Uterus (tissue), 4 donors: ENCODE data around the gene ANP32A. TPM values are rescaled to one million over a fixed set of nuclear protein-coding genes. Genes with fewer than 3 reads are reported as not detected.

ENCODE experiments used
- DNase-seq, 2 donors: peaks; one replicate each; pipeline ENCODE4 v3.0.0-alpha.2; 2019 to 2020
- H3K27ac ChIP-seq, 2 donors: fragments of 200-600 bp; sonication (generic); 1 replicate in 1 of 2; 2 replicates in 1 of 2; pipeline ENCODE4 v1.5.1; 2016 to 2018
- H3K27me3 ChIP-seq, 2 donors: fragments of 200-600 bp; sonication (generic); one replicate each; pipeline ENCODE4 v1.5.1; 2018 to 2019; ENCODE audit warnings: control low read depth in 1 of 2
- H3K36me3 ChIP-seq, 2 donors: fragments of 200-600 bp; sonication (generic); one replicate each; pipeline ENCODE4 v1.5.1; 2019; ENCODE audit warnings: control low read depth in 1 of 2
- H3K4me1 ChIP-seq, 2 donors: fragments of 200-600 bp; sonication (generic); one replicate each; pipeline ENCODE4 v1.5.1; 2018 to 2019; ENCODE audit warnings: control low read depth in 1 of 2
- H3K4me3 ChIP-seq, 2 donors: fragments of 200-600 bp; sonication (generic); 1 replicate in 1 of 2; 2 replicates in 1 of 2; pipeline ENCODE4 v1.5.1; 2018 to 2019; ENCODE audit warnings: mild to moderate bottlenecking in 1 of 2
- H3K9me3 ChIP-seq, 2 donors: fragments of 200-600 bp; sonication (generic); one replicate each; pipeline ENCODE4 v1.5.1; 2019; ENCODE audit warnings: control low read depth in 1 of 2
- CTCF ChIP-seq, 4 experiments: fragments of 200-600 bp in 2 of 4; fragments of 450-650 bp in 2 of 4; sonication (generic) in 2 of 4; IDR thresholded peaks; one replicate each; pipeline ENCODE4 v1.5.1; 2016 to 2019; ENCODE audit warnings: antibody characterized with exemption in 4 of 4, mild to moderate bottlenecking in 2 of 4, moderate library complexity in 1 of 4
- POLR2A ChIP-seq, 2 donors: fragments of 450-650 bp; IDR thresholded peaks; one replicate each; pipeline ENCODE4 v1.6.1; 2016; ENCODE audit warnings: antibody characterized with exemption in 2 of 2, mild to moderate bottlenecking in 1 of 2, moderate library complexity in 1 of 2
- intact Hi-C: fragments of 100-400 bp; cut with DNase I; formaldehyde crosslinking; loops from one replicate; pipeline ENCODE4 v1.15.1; 2023; ENCODE audit warnings: low total_unique reads
- total RNA-seq, 4 donors: library from RNA; depleted of rRNA in 3 of 4; stranded (reverse); fragments of >200 nt in 3 of 4; gene quantifications; one replicate each; pipeline versions ENCODE4 v1.1.0 to v1.2.4, GENCODE V29; 2014 to 2023
- donor health status: DM: yes; HTN: yes; CAD: no.

Gene ANP32A
- total RNA-seq, 4 donors from 2014 or later = 32.1 to 117 (median 105) TPM

GRCh38 chr15:68812597-68813431, 7.9 kb downstream of the ANP32A start:
- TF ChIP-seq CTCF (IDR thresholded peaks at IDR 0.05) (no peak), POLR2A (IDR thresholded peaks at IDR 0.05) (no peak)
- no peaks in the 10 kb centered on the region for H3K27me3 ChIP-seq
- H3K9me3 ChIP-seq = no peaks in the 10 kb centered on the region
- DNase-seq = no peak
- peaks cover 0 to 5% of the 10 kb centered on the region in 2 donors for H3K4me1 ChIP-seq
- no peaks in the 10 kb centered on the region for H3K36me3 ChIP-seq
- intact Hi-C loops = no loop called here
- no peak overlapping the region for H3K4me3 ChIP-seq
- peak overlapping the region in 1 of 2 donors; percentile 6 for H3K27ac ChIP-seq

- H3K4me1 ChIP-seq = peaks cover 5 to 7% of the 10 kb centered on the region in 2 donors
- no peak overlapping the region for H3K4me3 ChIP-seq
- no peaks in the 10 kb centered on the region for H3K9me3 ChIP-seq
- no peaks in the 10 kb centered on the region for H3K36me3 ChIP-seq
- TF ChIP-seq POLR2A (IDR thresholded peaks at IDR 0.05) = no peak
- TF ChIP-seq CTCF (IDR thresholded peaks at IDR 0.05) = no peak
- H3K27ac ChIP-seq = no peak overlapping the region
- H3K27me3 ChIP-seq = no peaks in the 10 kb centered on the region
- intact Hi-C loops = no loop called here
- DNase-seq = no peak
These were observed 8.6 kb downstream of the ANP32A start for GRCh38 chr15:68812069-68812468.

GRCh38 chr15:68809517-68809916, 11.2 kb downstream of the ANP32A start:
- intact Hi-C loops = no loop called here

GRCh38 chr15:68808770-68809169, 11.9 kb downstream of the ANP32A start:
- Histone ChIP-seq H3K9me3 (no peaks in the 10 kb centered on the region), H3K27ac (no peak overlapping the region), H3K4me1 (peaks cover 8 to 9% of the 10 kb centered on the region in 2 donors), H3K4me3 (no peak overlapping the region), H3K27me3 (no peaks in the 10 kb centered on the region), H3K36me3 (no peaks in the 10 kb centered on the region)
- TF ChIP-seq CTCF (IDR thresholded peaks at IDR 0.05) (no peak), POLR2A (IDR thresholded peaks at IDR 0.05) (no peak)
- DNase-seq = no peak
- intact Hi-C loops = no loop called here

More at GRCh38 chr15:68809517-68809916, 11.2 kb downstream of the ANP32A start:
- Histone ChIP-seq H3K4me3 (no peak overlapping the region), H3K27me3 (no peaks in the 10 kb centered on the region), H3K4me1 (peaks cover 8 to 9% of the 10 kb centered on the region in 2 donors), H3K36me3 (no peaks in the 10 kb centered on the region), H3K27ac (no peak overlapping the region), H3K9me3 (no peaks in the 10 kb centered on the region)
- TF ChIP-seq POLR2A (IDR thresholded peaks at IDR 0.05) = no peak
- TF ChIP-seq CTCF (IDR thresholded peaks at IDR 0.05) = no peak
- no peak for DNase-seq

GRCh38 chr15:68808091-68808490, 12.6 kb downstream of the ANP32A start:
- Histone ChIP-seq H3K4me3 (no peak overlapping the region), H3K27ac (no peak overlapping the region), H3K9me3 (no peaks in the 10 kb centered on the region), H3K27me3 (no peaks in the 10 kb centered on the region), H3K36me3 (no peaks in the 10 kb centered on the region), H3K4me1 (peaks cover 8% of the 10 kb centered on the region in 2 donors)
- DNase-seq = no peak
- no peak for TF ChIP-seq POLR2A (IDR thresholded peaks at IDR 0.05)
- TF ChIP-seq CTCF (IDR thresholded peaks at IDR 0.05) = no peak
- intact Hi-C loops = no loop called here
